Lower lobe of right lung (tissue), 2 donors: ENCODE measurements around the gene KCNAB1. TPM values are rescaled to one million over a fixed set of nuclear protein-coding genes. Genes with fewer than 3 reads are reported as not detected.
"Not testable (repeated sequence)": the region's sequence is repeated elsewhere in the genome, so short reads cannot be mapped to it uniquely, and the experiment has no call there.

Experiments used
- ATAC-seq, 2 donors: fragments of 200-7000 bp; cut with Tn5 transposase; one replicate each; pipeline ENCODE4 v1.9.1; 2020 to 2022; ENCODE audit warnings: mild to moderate bottlenecking in 2 of 2, moderate library complexity in 2 of 2
- DNase-seq: peaks from one replicate; pipeline ENCODE4 v3.0.0-alpha.2; 2020
- H3K27ac ChIP-seq: fragments of 200-600 bp; one replicate; pipeline ENCODE4 v1.8.0; 2022
- H3K27me3 ChIP-seq: fragments of 200-600 bp; one replicate; pipeline ENCODE4 v1.8.0; 2022; ENCODE audit warnings: low read depth
- H3K36me3 ChIP-seq: fragments of 200-600 bp; one replicate; pipeline ENCODE4 v1.8.0; 2022; ENCODE audit warnings: mild to moderate bottlenecking
- H3K4me1 ChIP-seq: fragments of 200-600 bp; one replicate; pipeline ENCODE4 v1.8.0; 2022
- H3K4me3 ChIP-seq: fragments of 200-600 bp; one replicate; pipeline ENCODE4 v1.8.0; 2022; ENCODE audit warnings: mild to moderate bottlenecking
- H3K9me3 ChIP-seq: fragments of 200-600 bp; one replicate; pipeline ENCODE4 v1.8.0; 2022
- intact Hi-C: fragments of 100-400 bp; cut with DNase I; formaldehyde crosslinking; loops from one replicate; pipeline ENCODE4 v1.11.0; 2022
- long read RNA-seq: library from polyadenylated mRNA; unstranded; transcript quantifications from one replicate; pipeline ENCODE4 v2.0.0, GENCODE V29; 2021
- total RNA-seq: library from RNA; stranded (reverse); fragmentation: NEBNext Ultra II Directional; extraction: Animal tissue kit (Norgen Biotek cat#: 25700); gene quantifications from one replicate; pipeline ENCODE4 v1.2.1, GENCODE V29; 2021
- TF ChIP-seq, protein P1 (sequence below): fragments of 200-600 bp; IDR thresholded peaks from one replicate; pipeline ENCODE4 v1.8.0; 2022; ENCODE audit warnings: antibody characterized with exemption, mild to moderate bottlenecking
- donor health status: DM: no; HTN: yes; CAD: no; lungs with severe emphysema.

The KCNAB1 gene
- total RNA-seq: 4.7 TPM
- long read RNA-seq, full-length matches to known transcripts: 5 of 46 reads
- long read RNA-seq, partial matches to known transcripts: 0 of 46 reads
- long read RNA-seq, other reads (novel, unspliced or antisense): 41 of 46 reads

DNA sequence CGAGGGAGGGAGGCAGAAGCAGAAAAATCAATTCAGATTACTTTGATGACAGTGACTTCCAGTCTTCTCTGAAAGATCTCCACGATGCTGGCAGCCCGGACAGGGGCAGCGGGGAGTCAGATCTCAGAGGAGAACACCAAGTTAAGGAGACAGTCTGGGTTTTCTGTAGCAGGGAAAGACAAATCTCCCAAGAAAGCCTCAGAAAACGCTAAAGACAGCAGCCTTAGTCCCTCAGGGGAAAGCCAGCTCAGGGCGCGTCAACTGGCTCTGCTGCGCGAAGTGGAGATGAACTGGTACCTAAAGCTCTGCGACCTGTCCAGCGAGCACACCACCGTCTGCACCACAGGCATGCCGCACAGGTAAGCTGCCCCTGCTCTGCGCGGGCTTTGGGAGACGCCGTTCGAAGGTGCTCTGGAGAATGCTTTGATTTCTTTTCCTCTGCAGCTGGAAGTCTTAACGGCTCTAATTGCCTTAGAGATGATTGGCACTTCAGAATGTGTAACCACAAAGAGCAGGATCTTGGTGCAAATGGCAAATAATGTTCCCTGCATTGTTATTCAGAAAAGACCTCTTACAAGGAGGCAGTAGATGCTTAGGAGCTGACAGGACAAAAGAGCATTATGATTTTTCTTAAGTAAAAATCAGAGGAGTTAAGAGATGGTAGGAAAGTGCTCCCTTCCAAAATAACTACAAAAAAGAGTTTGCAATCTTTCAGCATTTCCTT lies at the start of gene KCNAB1:
TSS of gene KCNAB1 (plus strand) at position 51 of the 724 bp plus-strand sequence.
- ATAC-seq (no peak), DNase-seq (no peak)
- Histone ChIP-seq H3K36me3 (no peaks in the 10 kb centered on the region), H3K4me1 (no peaks in the 10 kb centered on the region), H3K4me3 (no peak within 1 kb of the TSS), H3K27ac (no peak within 1 kb of the TSS), H3K9me3 (no peaks in the 10 kb centered on the region), H3K27me3 (peaks cover 6% of the 10 kb centered on the region)
- intact Hi-C loops: no loop called here
- TF ChIP-seq, protein P1, sequence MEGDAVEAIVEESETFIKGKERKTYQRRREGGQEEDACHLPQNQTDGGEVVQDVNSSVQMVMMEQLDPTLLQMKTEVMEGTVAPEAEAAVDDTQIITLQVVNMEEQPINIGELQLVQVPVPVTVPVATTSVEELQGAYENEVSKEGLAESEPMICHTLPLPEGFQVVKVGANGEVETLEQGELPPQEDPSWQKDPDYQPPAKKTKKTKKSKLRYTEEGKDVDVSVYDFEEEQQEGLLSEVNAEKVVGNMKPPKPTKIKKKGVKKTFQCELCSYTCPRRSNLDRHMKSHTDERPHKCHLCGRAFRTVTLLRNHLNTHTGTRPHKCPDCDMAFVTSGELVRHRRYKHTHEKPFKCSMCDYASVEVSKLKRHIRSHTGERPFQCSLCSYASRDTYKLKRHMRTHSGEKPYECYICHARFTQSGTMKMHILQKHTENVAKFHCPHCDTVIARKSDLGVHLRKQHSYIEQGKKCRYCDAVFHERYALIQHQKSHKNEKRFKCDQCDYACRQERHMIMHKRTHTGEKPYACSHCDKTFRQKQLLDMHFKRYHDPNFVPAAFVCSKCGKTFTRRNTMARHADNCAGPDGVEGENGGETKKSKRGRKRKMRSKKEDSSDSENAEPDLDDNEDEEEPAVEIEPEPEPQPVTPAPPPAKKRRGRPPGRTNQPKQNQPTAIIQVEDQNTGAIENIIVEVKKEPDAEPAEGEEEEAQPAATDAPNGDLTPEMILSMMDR: no peak

DNA sequence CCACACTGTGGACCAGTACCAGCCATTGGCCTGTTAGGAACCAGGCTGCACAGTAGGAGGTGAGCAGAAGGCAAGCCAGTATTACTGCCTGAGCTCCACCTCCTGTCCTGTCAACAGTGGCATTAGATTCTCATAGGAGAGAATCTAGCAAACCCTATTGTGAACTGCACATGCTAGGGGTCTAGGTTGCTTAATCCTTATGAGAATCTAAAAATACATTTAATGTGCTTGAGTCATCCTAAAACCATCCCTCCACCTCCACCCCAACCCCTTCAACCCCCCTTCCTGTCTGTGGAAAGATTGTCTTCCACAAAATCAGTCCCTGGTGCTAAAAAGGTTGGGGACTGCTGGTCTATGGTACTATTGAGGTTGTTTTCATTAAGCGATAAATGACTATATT lies 49.3 kb upstream of the KCNAB1 start:
- no peak for ATAC-seq
- Histone ChIP-seq H3K27ac (no peak overlapping the region), H3K9me3 (no peaks in the 10 kb centered on the region), H3K4me3 (no peak overlapping the region), H3K27me3 (no peaks in the 10 kb centered on the region), H3K4me1 (no peaks in the 10 kb centered on the region), H3K36me3 (no peaks in the 10 kb centered on the region)
- TF ChIP-seq, protein P1: no peak
- intact Hi-C loops: no loop called here
- DNase-seq: no peak

DNA sequence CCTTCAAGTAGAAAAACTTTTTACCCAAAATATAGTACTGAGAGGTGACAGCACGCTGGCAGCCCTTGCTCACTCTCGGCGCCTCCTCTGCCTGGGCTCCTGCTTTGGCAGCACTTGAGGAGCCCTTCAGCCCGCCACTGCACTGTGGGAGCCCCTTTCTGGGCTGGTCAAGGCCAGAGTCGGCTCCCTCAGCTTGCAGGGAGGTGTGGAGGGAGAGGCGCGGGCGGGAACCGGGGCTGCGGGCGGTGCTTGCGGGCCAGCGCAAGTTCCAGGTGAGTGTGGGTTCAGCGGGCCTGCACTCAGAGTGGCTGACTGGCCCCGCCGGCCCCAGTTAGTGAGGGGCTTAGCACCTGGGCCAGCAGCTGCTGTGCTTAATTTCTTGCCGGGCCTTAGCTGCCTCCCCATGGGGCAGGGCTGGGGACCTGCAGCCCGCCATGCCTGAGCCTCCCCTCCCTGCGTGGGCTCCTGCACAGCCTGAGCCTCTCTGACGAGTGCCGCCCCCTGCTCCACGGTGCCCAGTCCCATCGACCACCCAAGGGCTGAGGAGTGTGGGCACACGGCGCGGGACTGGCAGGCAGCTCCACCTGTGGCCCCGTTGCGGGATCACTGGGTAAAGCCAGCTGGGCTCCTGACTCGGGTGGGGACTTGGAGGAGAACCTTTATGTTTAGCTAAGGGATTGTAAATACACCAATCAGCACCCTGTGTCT lies 47.3 kb upstream of the KCNAB1 start:
- DNase-seq, ATAC-seq, H3K9me3 ChIP-seq, H3K27me3 ChIP-seq, H3K36me3 ChIP-seq, H3K27ac ChIP-seq, H3K4me3 ChIP-seq, H3K4me1 ChIP-seq, intact Hi-C loops: not testable (repeated sequence)

GRCh38 chr3:156090126-156090525 lies 30.3 kb upstream of the KCNAB1 start:
- intact Hi-C loops: no loop called here
- H3K9me3 ChIP-seq: no peaks in the 10 kb centered on the region
- TF ChIP-seq, protein P1: no peak
- H3K27ac ChIP-seq: no peak overlapping the region
- H3K4me3 ChIP-seq: no peak overlapping the region
- no peaks in the 10 kb centered on the region for H3K4me1 ChIP-seq
- DNase-seq (no peak), ATAC-seq (no peak)
- H3K36me3 ChIP-seq: no peaks in the 10 kb centered on the region
- no peaks in the 10 kb centered on the region for H3K27me3 ChIP-seq

DNA sequence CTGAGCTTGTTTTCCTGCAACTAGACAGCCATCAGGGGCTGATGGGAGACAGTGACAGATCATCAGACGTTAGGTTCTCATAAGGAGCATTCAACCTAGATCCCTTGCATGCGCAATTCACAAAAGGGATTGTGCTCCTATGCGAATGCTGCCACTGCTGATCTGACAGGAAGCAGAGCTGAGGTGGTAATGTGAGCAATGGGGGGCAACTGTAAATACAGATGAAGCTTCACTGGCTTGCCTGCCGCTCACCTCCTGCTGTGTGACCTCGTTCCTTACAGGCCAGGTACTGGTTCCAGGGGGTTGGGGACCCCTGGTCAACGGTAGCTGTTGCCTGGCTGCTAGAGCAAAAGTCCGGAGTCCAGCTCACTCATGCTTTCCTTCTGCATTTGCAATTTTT lies 26.4 kb upstream of the KCNAB1 start:
- DNase-seq (no peak), ATAC-seq (no peak)
- no peak overlapping the region for H3K27ac ChIP-seq
- H3K4me1 ChIP-seq: no peaks in the 10 kb centered on the region
- no peaks in the 10 kb centered on the region for H3K27me3 ChIP-seq
- TF ChIP-seq, protein P1: no peak
- intact Hi-C loops: no loop called here
- H3K9me3 ChIP-seq: no peaks in the 10 kb centered on the region
- H3K4me3 ChIP-seq: no peak overlapping the region
- H3K36me3 ChIP-seq: no peaks in the 10 kb centered on the region

GRCh38 chr3:156094391-156094790 lies 26.0 kb upstream of the KCNAB1 start:
- Histone ChIP-seq H3K27me3 (no peaks in the 10 kb centered on the region), H3K27ac (no peak overlapping the region), H3K4me1 (no peaks in the 10 kb centered on the region), H3K9me3 (no peaks in the 10 kb centered on the region), H3K4me3 (no peak overlapping the region), H3K36me3 (no peaks in the 10 kb centered on the region)
- DNase-seq (no peak), ATAC-seq (no peak)
- TF ChIP-seq, protein P1: no peak
- intact Hi-C loops: no loop called here

DNA sequence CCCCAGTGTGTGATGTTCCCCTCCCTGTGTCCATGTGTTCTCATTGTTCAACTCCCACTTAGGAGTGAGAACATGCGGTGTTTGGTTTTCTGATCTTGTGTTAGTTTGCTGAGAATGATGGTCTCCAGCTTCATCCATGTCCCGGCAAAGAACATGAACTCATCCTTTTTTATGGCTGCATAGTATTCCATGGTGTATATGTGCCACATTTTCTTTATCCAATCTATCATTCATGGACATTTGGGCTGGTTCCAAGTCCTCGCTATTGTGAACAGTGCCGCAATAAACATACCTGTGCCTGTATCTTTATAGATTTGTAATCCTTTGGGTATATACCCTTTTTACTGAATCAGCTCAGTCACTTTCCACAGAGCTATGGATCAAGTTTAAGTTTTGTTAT lies 24.7 kb upstream of the KCNAB1 start:
- intact Hi-C loops, ATAC-seq, H3K36me3 ChIP-seq, DNase-seq, H3K27me3 ChIP-seq, H3K27ac ChIP-seq, H3K4me1 ChIP-seq, H3K9me3 ChIP-seq, H3K4me3 ChIP-seq: not testable (repeated sequence)
